H9 (cell line): ENCODE results near the gene PRTN3. TPM values are rescaled to one million over a fixed set of nuclear protein-coding genes. Genes with fewer than 3 reads are reported as not detected.
A peak's percentile ranks its signal among the peaks of the same experiment; 100 is the strongest.

ENCODE experiments used
- DNase-seq: peaks from one replicate; pipeline ENCODE4 v3.0.0-alpha.2; 2017
- H2AFZ ChIP-seq: one replicate; pipeline ENCODE4 v1.6.1; 2013; ENCODE audit warnings: mild to moderate bottlenecking, low read length, control low read depth, moderate library complexity
- H2AK5ac ChIP-seq: 2 replicates; pipeline ENCODE4 v1.6.1; 2013; ENCODE audit warnings: low read length, control low read depth, mixed read lengths; ENCODE audit not compliant: insufficient read length
- H2BK120ac ChIP-seq: one replicate; pipeline ENCODE4 v1.6.1; 2013; ENCODE audit warnings: low read depth, mild to moderate bottlenecking, low read length, control low read depth, inconsistent platforms; ENCODE audit not compliant: poor library complexity, severe bottlenecking
- H2BK12ac ChIP-seq: 2 replicates; pipeline ENCODE4 v1.6.1; 2013; ENCODE audit warnings: low read length, control low read depth, mixed read lengths, low read depth; ENCODE audit not compliant: insufficient read length
- H2BK15ac ChIP-seq: 2 replicates; pipeline ENCODE4 v1.6.1; 2013; ENCODE audit warnings: low read depth, low read length, control low read depth
- H2BK20ac ChIP-seq: one replicate; pipeline ENCODE4 v1.6.1; 2013; ENCODE audit warnings: low read depth, mild to moderate bottlenecking, low read length, control low read depth, inconsistent platforms; ENCODE audit not compliant: poor library complexity, severe bottlenecking
- H2BK5ac ChIP-seq: 2 replicates; pipeline ENCODE4 v1.6.1; 2013; ENCODE audit warnings: low read length, control low read depth, mixed read lengths; ENCODE audit not compliant: insufficient read length
- H3K14ac ChIP-seq: 2 replicates; pipeline ENCODE4 v1.6.1; 2013; ENCODE audit warnings: low read length, control low read depth; ENCODE audit not compliant: insufficient read depth
- H3K18ac ChIP-seq: 2 replicates; pipeline ENCODE4 v1.6.1; 2013; ENCODE audit warnings: low read depth, mild to moderate bottlenecking, mixed read lengths, low read length, control low read depth; ENCODE audit not compliant: insufficient read length
- H3K23ac ChIP-seq: 2 replicates; pipeline ENCODE4 v1.6.1; 2013; ENCODE audit warnings: low read length, control low read depth, mixed read lengths, low read depth; ENCODE audit not compliant: insufficient read length
- H3K23me2 ChIP-seq: 2 replicates; pipeline ENCODE4 v1.6.1; 2013; ENCODE audit warnings: low read depth, mild to moderate bottlenecking, mixed read lengths, low read length, control low read depth; ENCODE audit not compliant: insufficient read length, poor library complexity, severe bottlenecking
- H3K27ac ChIP-seq: 2 replicates; pipeline ENCODE4 v1.5.1; 2013; ENCODE audit warnings: low read length, control low read depth, mixed read lengths, low read depth; ENCODE audit not compliant: insufficient read length
- H3K27me3 ChIP-seq: 2 replicates; pipeline ENCODE4 v1.6.1; 2013; ENCODE audit warnings: low read length, control low read depth, inconsistent platforms; ENCODE audit not compliant: insufficient read depth
- H3K4ac ChIP-seq: 2 replicates; pipeline ENCODE4 v1.6.1; 2013; ENCODE audit warnings: low read depth, mild to moderate bottlenecking, control low read depth, inconsistent platforms, low read length, moderate library complexity
- H3K4me1 ChIP-seq: 2 replicates; pipeline ENCODE4 v1.6.1; 2013; ENCODE audit warnings: low read length, control low read depth, inconsistent platforms; ENCODE audit not compliant: insufficient read depth
- H3K4me2 ChIP-seq: 2 replicates; pipeline ENCODE4 v1.6.1; 2013; ENCODE audit warnings: low read length, control low read depth, mixed read lengths; ENCODE audit not compliant: insufficient read length, insufficient read depth
- H3K56ac ChIP-seq: 2 replicates; pipeline ENCODE4 v1.6.1; 2013; ENCODE audit warnings: low read depth, mild to moderate bottlenecking, mixed read lengths, low read length, control low read depth; ENCODE audit not compliant: insufficient read length
- H3K79me1 ChIP-seq: 2 replicates; pipeline ENCODE4 v1.6.1; 2013; ENCODE audit warnings: low read depth, mild to moderate bottlenecking, moderate library complexity, low read length, control low read depth, inconsistent platforms; ENCODE audit not compliant: insufficient read depth, poor library complexity, severe bottlenecking
- H3K79me2 ChIP-seq: 2 replicates; pipeline ENCODE4 v1.6.1; 2013; ENCODE audit warnings: low read length, control low read depth, inconsistent platforms; ENCODE audit not compliant: insufficient read depth
- H3K9ac ChIP-seq: 2 replicates; pipeline ENCODE4 v1.6.1; 2013; ENCODE audit warnings: low read length, control low read depth, mixed read lengths; ENCODE audit not compliant: insufficient read length; ENCODE audit errors: extremely low read depth
- H3K9me3 ChIP-seq: one replicate; pipeline ENCODE4 v1.6.1; 2013; ENCODE audit warnings: low read depth, low read length, inconsistent platforms; ENCODE audit not compliant: control insufficient read depth
- H3T11ph ChIP-seq: one replicate; pipeline ENCODE4 v1.6.1; 2013; ENCODE audit warnings: mild to moderate bottlenecking, low read length, control low read depth, inconsistent platforms
- H4K20me1 ChIP-seq: one replicate; pipeline ENCODE4 v1.6.1; 2013; ENCODE audit not compliant: control insufficient read depth, insufficient read length, insufficient read depth
- H4K5ac ChIP-seq: 2 replicates; pipeline ENCODE4 v1.6.1; 2013; ENCODE audit warnings: low read depth, mild to moderate bottlenecking, mixed read lengths, low read length, control low read depth; ENCODE audit not compliant: insufficient read length
- H4K8ac ChIP-seq: replicated peaks from 2 replicates; pipeline ENCODE4 v1.6.1; 2013; ENCODE audit warnings: low read length, control low read depth, mixed read lengths, low read depth; ENCODE audit not compliant: insufficient read length
- H4K91ac ChIP-seq: 2 replicates; pipeline ENCODE4 v1.6.1; 2013; ENCODE audit warnings: low read depth, mild to moderate bottlenecking, moderate library complexity, mixed read lengths, low read length, control low read depth; ENCODE audit not compliant: insufficient read length
- H3K27ac Mint-ChIP-seq, 3 experiments: 2 replicates in 2 of 3; 3 replicates in 1 of 3; pipeline ENCODE4 v1.8.0; 2020 to 2021; ENCODE audit warnings: mixed read lengths in 3 of 3, mild to moderate bottlenecking in 1 of 3, moderate library complexity in 1 of 3
- H3K27me3 Mint-ChIP-seq: 2 replicates; pipeline ENCODE4 v1.8.0; 2021; ENCODE audit warnings: low read depth, mild to moderate bottlenecking, moderate library complexity, mixed read lengths
- H3K36me3 Mint-ChIP-seq, 3 experiments: 2 replicates in 2 of 3; 3 replicates in 1 of 3; pipeline ENCODE4 v1.8.0; 2020 to 2021; ENCODE audit warnings: low read depth in 3 of 3, mixed read lengths in 3 of 3; ENCODE audit not compliant: insufficient read depth in 1 of 3
- H3K4me1 Mint-ChIP-seq, 2 experiments: 2 replicates each; pipeline ENCODE4 v1.8.0; 2020; ENCODE audit warnings: mixed read lengths in 2 of 2
- H3K4me3 Mint-ChIP-seq, 2 experiments: 2 replicates in 1 of 2; 3 replicates in 1 of 2; pipeline ENCODE4 v1.8.0; 2020 to 2021; ENCODE audit warnings: mild to moderate bottlenecking in 2 of 2, mixed read lengths in 2 of 2, moderate library complexity in 1 of 2
- H3K9me3 Mint-ChIP-seq, 2 experiments: 2 replicates in 1 of 2; 3 replicates in 1 of 2; pipeline ENCODE4 v1.8.0; 2020; ENCODE audit warnings: mild to moderate bottlenecking in 2 of 2, mixed read lengths in 2 of 2, moderate library complexity in 1 of 2
- CTCF ChIP-seq: fragments of 200-600 bp; sonication (generic); conservative IDR thresholded peaks from 3 replicates; pipeline ENCODE4 v1.8.0; 2021; ENCODE audit warnings: antibody characterized with exemption, mild to moderate bottlenecking
- WGBS: extraction: QIAGEN DNeasy Blood & Tissue Kit; methylation state at CpG from one replicate; pipeline ENCODE4 v1.1.7; 2013; ENCODE audit warnings: missing lambda C conversion rate, low lambda C conversion rate, mixed read lengths; ENCODE audit not compliant: insufficient read length; ENCODE audit errors: extremely low coverage; 5-methylcytosine and 5-hydroxymethylcytosine counted together
- total RNA-seq: library from RNA; stranded (reverse); gene quantifications from 2 replicates; pipeline ENCODE4 v1.2.1, GENCODE V29; 2021

PRTN3 gene
- total RNA-seq, 1 experiment from 2014 or later: 0.31 TPM

GRCh38 chr19:892243-892893 lies 51.6 kb downstream of the PRTN3 start:
- Histone ChIP-seq H3K9me3 (no peaks in the 10 kb centered on the region), H3K79me2 (no peaks in the 10 kb centered on the region; the same call in 1 of the 2 replicates), H2BK15ac (no peak overlapping the region), H3K9ac (peak overlapping the region; percentile 36), H2BK120ac (no peak overlapping the region), H4K91ac (no peak overlapping the region), H3K23me2 (peaks cover 4% of the 10 kb centered on the region), H2BK5ac (no peak overlapping the region), H3K23ac (no peak overlapping the region), H2AFZ (no peak overlapping the region), H3K4ac (no peak overlapping the region), H3K18ac (no peak overlapping the region), H2BK20ac (no peak overlapping the region), H2BK12ac (no peak overlapping the region), H2AK5ac (no peak overlapping the region), H3K79me1 (no peaks in the 10 kb centered on the region), H4K8ac (no peak overlapping the region), H3K14ac (no peak overlapping the region), H3K56ac (no peak overlapping the region), H3K4me2 (peak overlapping the region; percentile 56), H4K5ac (no peak overlapping the region), H3T11ph (no peak overlapping the region), H4K20me1 (peaks cover 2% of the 10 kb centered on the region), H3K27ac (no peak overlapping the region), H3K4me1 (no peaks in the 10 kb centered on the region), H3K27me3 (no peaks in the 10 kb centered on the region)
- no peak for DNase-seq
- Mint-ChIP-seq H3K27ac (peak overlapping the region in 2 of 3 experiments; percentile 40 to 48; a peak in 2 of 7 replicates), H3K27me3 (peaks cover 4% of the 10 kb centered on the region; the same call in 1 of the 2 replicates), H3K9me3 (no peaks in the 10 kb centered on the region; a peak in 1 of 5 replicates), H3K4me1 (peaks cover 3 to 6% of the 10 kb centered on the region in 2 experiments; a peak in 3 of 4 replicates), H3K4me3 (peak overlapping the region; percentile 76 to 90), H3K36me3 (peaks cover 0 to 35% (median 28%) of the 10 kb centered on the region in 3 experiments; a peak in 6 of 7 replicates)
- TF ChIP-seq CTCF: no peak
- WGBS: no CpG with 5 or more reads among the region's 27 CpGs
